Body of pancreas (tissue), 4 donors: ENCODE measurements around the gene CDC25B.

Experiments used
- POLR2A ChIP-seq, 3 donors: fragments of 450-650 bp; IDR thresholded peaks; one replicate each; pipeline ENCODE4 v1.6.1; 2016; ENCODE audit warnings: antibody characterized with exemption in 3 of 3, mild to moderate bottlenecking in 2 of 3
- TF ChIP-seq, protein P1 (sequence below), 7 experiments: fragments of 450-650 bp in 4 of 7; fragments of 200-600 bp in 3 of 7; sonication (generic) in 3 of 7; IDR thresholded peaks; one replicate each; pipeline ENCODE4 v1.5.1; 2016 to 2019; ENCODE audit warnings: antibody characterized with exemption in 7 of 7

DNA sequence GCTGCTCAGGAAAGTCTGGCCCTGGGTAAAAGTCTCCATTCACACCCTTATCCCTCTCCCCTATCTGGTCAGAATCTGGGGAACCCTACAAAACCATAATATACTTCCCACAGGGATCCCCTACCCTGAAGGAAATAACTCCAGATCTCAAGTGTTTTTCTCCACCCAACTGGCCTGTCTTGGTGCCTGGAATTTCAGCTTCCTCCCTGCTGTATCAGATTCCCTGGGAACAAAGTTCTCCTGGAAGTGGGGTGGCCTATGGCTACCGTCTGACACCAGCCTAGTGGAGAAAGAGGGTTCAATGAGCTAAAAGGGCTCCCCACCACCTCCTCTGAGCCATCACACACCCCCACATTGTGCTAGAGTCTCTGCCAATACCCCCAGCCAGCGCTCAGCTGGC lies 48.6 kb upstream of the CDC25B start:
- TF ChIP-seq, protein P1, sequence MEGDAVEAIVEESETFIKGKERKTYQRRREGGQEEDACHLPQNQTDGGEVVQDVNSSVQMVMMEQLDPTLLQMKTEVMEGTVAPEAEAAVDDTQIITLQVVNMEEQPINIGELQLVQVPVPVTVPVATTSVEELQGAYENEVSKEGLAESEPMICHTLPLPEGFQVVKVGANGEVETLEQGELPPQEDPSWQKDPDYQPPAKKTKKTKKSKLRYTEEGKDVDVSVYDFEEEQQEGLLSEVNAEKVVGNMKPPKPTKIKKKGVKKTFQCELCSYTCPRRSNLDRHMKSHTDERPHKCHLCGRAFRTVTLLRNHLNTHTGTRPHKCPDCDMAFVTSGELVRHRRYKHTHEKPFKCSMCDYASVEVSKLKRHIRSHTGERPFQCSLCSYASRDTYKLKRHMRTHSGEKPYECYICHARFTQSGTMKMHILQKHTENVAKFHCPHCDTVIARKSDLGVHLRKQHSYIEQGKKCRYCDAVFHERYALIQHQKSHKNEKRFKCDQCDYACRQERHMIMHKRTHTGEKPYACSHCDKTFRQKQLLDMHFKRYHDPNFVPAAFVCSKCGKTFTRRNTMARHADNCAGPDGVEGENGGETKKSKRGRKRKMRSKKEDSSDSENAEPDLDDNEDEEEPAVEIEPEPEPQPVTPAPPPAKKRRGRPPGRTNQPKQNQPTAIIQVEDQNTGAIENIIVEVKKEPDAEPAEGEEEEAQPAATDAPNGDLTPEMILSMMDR (IDR thresholded peaks at IDR 0.05) = no peak
- TF ChIP-seq POLR2A (IDR thresholded peaks at IDR 0.05) = no peak
